Gastrocnemius medialis (tissue), 4 donors: ENCODE measurements around the gene DEPP1.

ENCODE experiments used
- CTCF ChIP-seq, 5 experiments: fragments of 450-650 bp in 3 of 5; fragments of 200-600 bp in 2 of 5; sonication (generic) in 2 of 5; IDR thresholded peaks in 4 of 5; conservative IDR thresholded peaks in 1 of 5; 1 replicate in 4 of 5; 2 replicates in 1 of 5; pipeline ENCODE4 v1.5.1; 2016 to 2019; ENCODE audit warnings: antibody characterized with exemption in 5 of 5, mild to moderate bottlenecking in 3 of 5, moderate library complexity in 3 of 5
- POLR2A ChIP-seq, 2 donors: fragments of 450-650 bp; IDR thresholded peaks; one replicate each; pipeline ENCODE4 v1.6.1; 2017; ENCODE audit warnings: antibody characterized with exemption in 2 of 2, mild to moderate bottlenecking in 2 of 2, moderate library complexity in 2 of 2

- TF ChIP-seq CTCF (IDR thresholded peaks at IDR 0.05 in 4 of 5, conservative IDR thresholded peaks at IDR 0.05 in 1 of 5) (no peak), POLR2A (IDR thresholded peaks at IDR 0.05) (no peak)
Observed at GRCh38 chr10:44965104-44965503, 13.5 kb downstream of the DEPP1 start.
